Thoracic aorta (tissue), 2 donors: ENCODE results near the gene PEX16. TPM values are rescaled to one million over a fixed set of nuclear protein-coding genes. Genes with fewer than 3 reads are reported as not detected.

Experiments used
- ATAC-seq: fragments of 150-250 bp; one replicate; pipeline ENCODE4 v1.8.0; 2017; ENCODE audit warnings: low read depth; ENCODE audit not compliant: insufficient number of reproducible peaks, low FRiP score
- DNase-seq: peaks from one replicate; pipeline ENCODE4 v3.0.0-alpha.2; 2020; ENCODE audit warnings: low spot score
- H3K27ac ChIP-seq, 2 donors: fragments of 200-600 bp; sonication (generic); 1 replicate in 1 of 2; 2 replicates in 1 of 2; pipeline ENCODE4 v1.5.1; 2016; ENCODE audit warnings: mild to moderate bottlenecking in 2 of 2, moderate library complexity in 2 of 2
- H3K27me3 ChIP-seq: fragments of 200-600 bp; sonication (generic); replicated peaks from 2 replicates; pipeline ENCODE4 v1.6.0; 2016; ENCODE audit warnings: mild to moderate bottlenecking; ENCODE audit not compliant: insufficient read depth
- H3K36me3 ChIP-seq: fragments of 200-600 bp; sonication (generic); one replicate; pipeline ENCODE4 v1.5.1; 2016
- H3K4me1 ChIP-seq, 2 donors: fragments of 200-600 bp; sonication (generic); 1 replicate in 1 of 2; 2 replicates in 1 of 2; pipeline versions ENCODE4 v1.5.1 to v1.6.0; 2016; ENCODE audit warnings: low read depth in 2 of 2, mild to moderate bottlenecking in 1 of 2; ENCODE audit not compliant: control insufficient read depth in 1 of 2
- H3K4me3 ChIP-seq: fragments of 200-600 bp; sonication (generic); 2 replicates; pipeline ENCODE4 v1.5.1; 2016; ENCODE audit warnings: mild to moderate bottlenecking
- H3K9me3 ChIP-seq: fragments of 200-600 bp; sonication (generic); 2 replicates; pipeline ENCODE4 v1.5.1; 2016
- CTCF ChIP-seq: fragments of 200-600 bp; sonication (generic); IDR thresholded peaks from one replicate; pipeline ENCODE4 v1.5.1; 2019; ENCODE audit warnings: antibody characterized with exemption
- total RNA-seq, 2 donors: library from RNA; depleted of rRNA; stranded (reverse); fragments of >200 nt; gene quantifications; one replicate each; pipeline versions ENCODE4 v1.1.0 to v1.2.3, GENCODE V29; 2016

Gene PEX16
- total RNA-seq, 2 donors from 2014 or later, result 12.1 to 19.8 TPM

- DNase-seq (no peak), ATAC-seq (no peak)
- no peak overlapping the region for H3K27ac ChIP-seq
- H3K9me3 ChIP-seq, result no peaks in the 10 kb centered on the region
- no peaks in the 10 kb centered on the region for H3K27me3 ChIP-seq
- peaks cover 76% of the 10 kb centered on the region for H3K36me3 ChIP-seq
- no peak for TF ChIP-seq CTCF
- H3K4me3 ChIP-seq, result no peak overlapping the region
- H3K4me1 ChIP-seq, result no peaks in the 10 kb centered on the region
Measured at GRCh38 chr11:45877845-45878244, 39.8 kb downstream of the PEX16 start.

GRCh38 chr11:45877221-45877620 is 40.5 kb downstream of the PEX16 start:
- no peaks in the 10 kb centered on the region for H3K4me1 ChIP-seq
- H3K36me3 ChIP-seq, result peaks cover 80% of the 10 kb centered on the region
- TF ChIP-seq CTCF, result no peak
- DNase-seq, result no peak
- H3K9me3 ChIP-seq, result no peaks in the 10 kb centered on the region
- H3K27me3 ChIP-seq, result no peaks in the 10 kb centered on the region
- no peak overlapping the region for H3K27ac ChIP-seq
- ATAC-seq, result no peak
- H3K4me3 ChIP-seq, result no peak overlapping the region

GRCh38 chr11:45876401-45876800 is 41.3 kb downstream of the PEX16 start:
- no peaks in the 10 kb centered on the region for H3K4me1 ChIP-seq
- H3K4me3 ChIP-seq, result no peak overlapping the region
- H3K27me3 ChIP-seq, result no peaks in the 10 kb centered on the region
- no peaks in the 10 kb centered on the region for H3K9me3 ChIP-seq
- no peak for TF ChIP-seq CTCF
- H3K36me3 ChIP-seq, result peaks cover 80% of the 10 kb centered on the region
- ATAC-seq (no peak), DNase-seq (no peak)
- H3K27ac ChIP-seq, result no peak overlapping the region

GRCh38 chr11:45872651-45873356 is 44.9 kb downstream of the PEX16 start:
- DNase-seq (no peak), ATAC-seq (no peak)
- Histone ChIP-seq H3K27me3 (no peaks in the 10 kb centered on the region), H3K4me1 (no peaks in the 10 kb centered on the region), H3K9me3 (no peaks in the 10 kb centered on the region), H3K27ac (no peak overlapping the region), H3K36me3 (peaks cover 87% of the 10 kb centered on the region), H3K4me3 (no peak overlapping the region)
- peak; percentile 35 for TF ChIP-seq CTCF

- peaks cover 88% of the 10 kb centered on the region for H3K36me3 ChIP-seq
Measured at GRCh38 chr11:45871638-45872037, 46.0 kb downstream of the PEX16 start.

More at GRCh38 chr11:45871638-45872037, 46.0 kb downstream of the PEX16 start:
- Histone ChIP-seq H3K9me3 (no peaks in the 10 kb centered on the region), H3K27me3 (no peaks in the 10 kb centered on the region), H3K27ac (no peak overlapping the region), H3K4me3 (no peak overlapping the region), H3K4me1 (no peaks in the 10 kb centered on the region)
- no peak for ATAC-seq
- no peak for DNase-seq
- no peak for TF ChIP-seq CTCF
